Esophagus muscularis mucosa (tissue), 4 donors: ENCODE measurements around the gene AP4S1. TPM values are rescaled to one million over a fixed set of nuclear protein-coding genes. Genes with fewer than 3 reads are reported as not detected.

Experiments
- DNase-seq: peaks from one replicate; pipeline ENCODE4 v3.0.0-alpha.2; 2017; ENCODE audit errors: extremely low spot score
- H3K27ac ChIP-seq, 4 donors: fragments of 200-600 bp; sonication (generic); replicated peaks in 1 of 4; 1 replicate in 3 of 4; 2 replicates in 1 of 4; pipeline ENCODE4 v1.5.1; 2016 to 2019; ENCODE audit warnings: mild to moderate bottlenecking in 1 of 4
- H3K27me3 ChIP-seq, 4 donors: fragments of 200-600 bp; sonication (generic); one replicate each; pipeline versions ENCODE4 v1.5.1 to v1.6.0; 2016 to 2019
- H3K36me3 ChIP-seq, 4 donors: fragments of 200-600 bp; sonication (generic); one replicate each; pipeline ENCODE4 v1.5.1; 2016 to 2019
- H3K4me1 ChIP-seq, 4 donors: fragments of 200-600 bp; sonication (generic); one replicate each; pipeline ENCODE4 v1.5.1; 2016 to 2019
- H3K4me3 ChIP-seq, 4 donors: fragments of 200-600 bp; sonication (generic); 1 replicate in 2 of 4; 2 replicates in 2 of 4; pipeline ENCODE4 v1.5.1; 2016 to 2019; ENCODE audit warnings: mild to moderate bottlenecking in 4 of 4, moderate library complexity in 1 of 4
- H3K9me3 ChIP-seq, 4 donors: fragments of 200-600 bp; sonication (generic); 1 replicate in 3 of 4; 2 replicates in 1 of 4; pipeline ENCODE4 v1.5.1; 2016 to 2019
- CTCF ChIP-seq, 3 experiments: fragments of 200-600 bp in 2 of 3; fragments of 450-650 bp in 1 of 3; sonication (generic) in 2 of 3; IDR thresholded peaks; one replicate each; pipeline ENCODE4 v1.5.1; 2017 to 2019; ENCODE audit warnings: antibody characterized with exemption in 3 of 3, mild to moderate bottlenecking in 2 of 3, moderate library complexity in 1 of 3
- EP300 ChIP-seq: sonication (generic); formaldehyde crosslinking; IDR thresholded peaks from one replicate; pipeline ENCODE4 v1.6.1; 2017; ENCODE audit warnings: antibody characterized with exemption
- POLR2A ChIP-seq: fragments of 450-650 bp; IDR thresholded peaks from one replicate; pipeline ENCODE4 v1.6.1; 2017; ENCODE audit warnings: antibody characterized with exemption, moderate library complexity, mild to moderate bottlenecking, low read depth
- POLR2AphosphoS5 ChIP-seq, 2 donors: sonication (generic); formaldehyde crosslinking; IDR thresholded peaks; one replicate each; pipeline ENCODE4 v1.6.1; 2017; ENCODE audit warnings: antibody characterized with exemption in 2 of 2
- WGBS: methylation state at CpG from one replicate; pipeline ENCODE4 v1.1.5; 2018; 5-methylcytosine and 5-hydroxymethylcytosine counted together
- intact Hi-C: fragments of 100-400 bp; cut with DNase I; formaldehyde crosslinking; loops from one replicate; pipeline ENCODE4 v1.15.1; 2023
- total RNA-seq, 4 donors: library from RNA; depleted of rRNA; stranded (reverse); fragments of >200 nt; gene quantifications; one replicate each; pipeline versions ENCODE4 v1.1.0 to v1.2.1, GENCODE V29; 2016

The AP4S1 gene
- total RNA-seq, 4 donors from 2014 or later, result 5.0 to 12.3 (median 9.3) TPM

- Histone ChIP-seq H3K27me3 (no peaks in the 10 kb centered on the region), H3K4me1 (no peaks in the 10 kb centered on the region), H3K4me3 (no peak overlapping the region), H3K36me3 (peaks cover 81 to 100% (median 93%) of the 10 kb centered on the region in 4 donors), H3K9me3 (no peaks in the 10 kb centered on the region), H3K27ac (no peak overlapping the region)
- TF ChIP-seq CTCF (IDR thresholded peaks at IDR 0.05), result no peak
- no peak for TF ChIP-seq POLR2AphosphoS5 (IDR thresholded peaks at IDR 0.05)
- no peak for TF ChIP-seq POLR2A
- TF ChIP-seq EP300, result no peak
- 77% methylated on average over 3 of the region's 3 CpGs for WGBS
- no peak for DNase-seq
- intact Hi-C loops, result no loop called here
Observed at GRCh38 chr14:31113794-31114193, 88.3 kb downstream of the AP4S1 start.

- no peaks in the 10 kb centered on the region for H3K4me1 ChIP-seq
- no peak for DNase-seq
- no peak overlapping the region for H3K4me3 ChIP-seq
- no peak overlapping the region for H3K27ac ChIP-seq
- no peak for TF ChIP-seq EP300
- no peak for TF ChIP-seq POLR2AphosphoS5 (IDR thresholded peaks at IDR 0.05)
- no peak for TF ChIP-seq POLR2A
- no peak for TF ChIP-seq CTCF (IDR thresholded peaks at IDR 0.05)
- H3K36me3 ChIP-seq, result peaks cover 78 to 100% (median 92%) of the 10 kb centered on the region in 4 donors
- WGBS, result 59% methylated on average over 3 of the region's 3 CpGs
- intact Hi-C loops, result no loop called here
- no peaks in the 10 kb centered on the region for H3K27me3 ChIP-seq
- H3K9me3 ChIP-seq, result no peaks in the 10 kb centered on the region
Observed at GRCh38 chr14:31118892-31119291, 93.4 kb downstream of the AP4S1 start.

- Histone ChIP-seq H3K27me3 (no peaks in the 10 kb centered on the region), H3K4me3 (no peak overlapping the region), H3K9me3 (no peaks in the 10 kb centered on the region), H3K27ac (no peak overlapping the region), H3K36me3 (peaks cover 56 to 98% (median 87%) of the 10 kb centered on the region in 4 donors), H3K4me1 (no peaks in the 10 kb centered on the region)
- no peak for DNase-seq
- WGBS, result 76% methylated on average over 5 of the region's 8 CpGs
- TF ChIP-seq EP300 (no peak), POLR2A (no peak), POLR2AphosphoS5 (IDR thresholded peaks at IDR 0.05) (no peak), CTCF (IDR thresholded peaks at IDR 0.05) (no peak)
- intact Hi-C loops, result no loop called here
Observed at GRCh38 chr14:31122098-31122611, 96.7 kb downstream of the AP4S1 start.

- 87% methylated on average over 4 of the region's 4 CpGs for WGBS
- peaks cover 52 to 98% (median 87%) of the 10 kb centered on the region in 4 donors for H3K36me3 ChIP-seq
Observed at GRCh38 chr14:31122921-31123320, 97.5 kb downstream of the AP4S1 start.

More at GRCh38 chr14:31122921-31123320, 97.5 kb downstream of the AP4S1 start:
- no peaks in the 10 kb centered on the region for H3K4me1 ChIP-seq
- intact Hi-C loops, result no loop called here
- TF ChIP-seq CTCF (IDR thresholded peaks at IDR 0.05), result no peak
- no peak for TF ChIP-seq POLR2AphosphoS5 (IDR thresholded peaks at IDR 0.05)
- no peak for TF ChIP-seq POLR2A
- no peak for TF ChIP-seq EP300
- no peaks in the 10 kb centered on the region for H3K9me3 ChIP-seq
- DNase-seq, result no peak
- no peak overlapping the region for H3K4me3 ChIP-seq
- no peaks in the 10 kb centered on the region for H3K27me3 ChIP-seq
- H3K27ac ChIP-seq, result no peak overlapping the region
